ENCODE results near the gene ZBTB18.

GRCh38 chr1:244002721-244003120 lies 48.4 kb upstream of the ZBTB18 start:
- TF ChIP-seq, protein P1, sequence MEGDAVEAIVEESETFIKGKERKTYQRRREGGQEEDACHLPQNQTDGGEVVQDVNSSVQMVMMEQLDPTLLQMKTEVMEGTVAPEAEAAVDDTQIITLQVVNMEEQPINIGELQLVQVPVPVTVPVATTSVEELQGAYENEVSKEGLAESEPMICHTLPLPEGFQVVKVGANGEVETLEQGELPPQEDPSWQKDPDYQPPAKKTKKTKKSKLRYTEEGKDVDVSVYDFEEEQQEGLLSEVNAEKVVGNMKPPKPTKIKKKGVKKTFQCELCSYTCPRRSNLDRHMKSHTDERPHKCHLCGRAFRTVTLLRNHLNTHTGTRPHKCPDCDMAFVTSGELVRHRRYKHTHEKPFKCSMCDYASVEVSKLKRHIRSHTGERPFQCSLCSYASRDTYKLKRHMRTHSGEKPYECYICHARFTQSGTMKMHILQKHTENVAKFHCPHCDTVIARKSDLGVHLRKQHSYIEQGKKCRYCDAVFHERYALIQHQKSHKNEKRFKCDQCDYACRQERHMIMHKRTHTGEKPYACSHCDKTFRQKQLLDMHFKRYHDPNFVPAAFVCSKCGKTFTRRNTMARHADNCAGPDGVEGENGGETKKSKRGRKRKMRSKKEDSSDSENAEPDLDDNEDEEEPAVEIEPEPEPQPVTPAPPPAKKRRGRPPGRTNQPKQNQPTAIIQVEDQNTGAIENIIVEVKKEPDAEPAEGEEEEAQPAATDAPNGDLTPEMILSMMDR (IDR thresholded peaks at IDR 0.05 in 8 of 11, conservative IDR thresholded peaks at IDR 0.05 in 3 of 11): no peak
- no peak for TF ChIP-seq POLR2AphosphoS5 (IDR thresholded peaks at IDR 0.05)

All from spleen (tissue), 7 donors.